K562 (cell line): ENCODE data around the gene RTL10. TPM values are rescaled to one million over a fixed set of nuclear protein-coding genes. Genes with fewer than 3 reads are reported as not detected.
A peak's percentile ranks its signal among the peaks of the same experiment; 100 is the strongest.

Experiments used
- BCLAF1 ChIP-seq, 2 experiments: fragments of 450-650 bp in 1 of 2; IDR thresholded peaks; 2 replicates each; pipeline ENCODE4 v1.6.1; 2011 to 2017; ENCODE audit warnings: low read depth in 2 of 2, antibody characterized with exemption in 1 of 2, borderline replicate concordance in 1 of 2, low read length in 1 of 2, mild to moderate bottlenecking in 1 of 2, mixed read lengths in 1 of 2; ENCODE audit not compliant: control insufficient read depth in 1 of 2
- CEBPZ ChIP-seq: fragments of 150-350 bp; IDR thresholded peaks from 2 replicates; pipeline ENCODE4 v1.6.1; 2014; ENCODE audit warnings: low read depth, mild to moderate bottlenecking, low read length, borderline replicate concordance
- NR0B1 ChIP-seq: fragments of 450-650 bp; IDR thresholded peaks from one replicate; pipeline ENCODE4 v1.6.1; 2018; ENCODE audit warnings: mild to moderate bottlenecking, moderate library complexity; ENCODE audit not compliant: partially characterized antibody
- RBM22 ChIP-seq: fragments of 200-400 bp; formaldehyde crosslinking; IDR thresholded peaks from 2 replicates; pipeline ENCODE4 v1.6.1; 2018; ENCODE audit warnings: low read length, low read depth; ENCODE audit not compliant: poor library complexity, severe bottlenecking
- SFPQ ChIP-seq: fragments of 200-400 bp; formaldehyde crosslinking; IDR thresholded peaks from 2 replicates; pipeline ENCODE4 v1.6.1; 2017; ENCODE audit warnings: mild to moderate bottlenecking, low read depth, low read length, moderate library complexity
- SNIP1 ChIP-seq: fragments of 450-650 bp; IDR thresholded peaks from 2 replicates; pipeline ENCODE4 v1.7.1; 2017; ENCODE audit warnings: low read depth, mild to moderate bottlenecking
- TCF3 ChIP-seq: sonication (generic); formaldehyde crosslinking; IDR thresholded peaks from 2 replicates; pipeline ENCODE4 v1.4.0; 2020; ENCODE audit warnings: mild to moderate bottlenecking, missing genetic modification reagents
- THRAP3 ChIP-seq: fragments of 450-650 bp; IDR thresholded peaks from 2 replicates; pipeline ENCODE4 v1.6.1; 2016; ENCODE audit warnings: mild to moderate bottlenecking, inconsistent platforms, borderline replicate concordance
- TOE1 ChIP-seq, 2 experiments: fragments of 450-650 bp in 1 of 2; sonication (generic) in 1 of 2; formaldehyde crosslinking in 1 of 2; IDR thresholded peaks; 2 replicates each; pipeline versions ENCODE4 v1.7.1 to v1.8.0; 2016 to 2022; ENCODE audit warnings: borderline replicate concordance in 2 of 2, mild to moderate bottlenecking in 2 of 2, antibody characterized with exemption in 1 of 2, inconsistent platforms in 1 of 2, low read depth in 1 of 2, missing genetic modification reagents in 1 of 2, moderate library complexity in 1 of 2
- ZC3H11A ChIP-seq: IDR thresholded peaks from 2 replicates; pipeline ENCODE4 v1.6.1; 2012; ENCODE audit warnings: low read depth, low read length, improper control_type of control experiment
- ZNF197 ChIP-seq: fragments of 200-800 bp; sonication (Bioruptor generic); IDR thresholded peaks from 2 replicates; pipeline ENCODE4 v1.6.1; 2016; ENCODE audit warnings: low read depth, missing genetic modification characterization, missing compliant biosample characterization
- ZNF232 ChIP-seq: sonication (generic); formaldehyde crosslinking; IDR thresholded peaks from 2 replicates; pipeline ENCODE4 v1.8.0; 2022; ENCODE audit warnings: mild to moderate bottlenecking, missing genetic modification reagents
- ZNF347 ChIP-seq: fragments of 450-650 bp; formaldehyde crosslinking; IDR thresholded peaks from 2 replicates; pipeline ENCODE4 v1.4.0; 2020; ENCODE audit warnings: low read depth, mild to moderate bottlenecking, moderate library complexity
- polyA plus RNA-seq, 8 experiments: library from polyadenylated mRNA; depleted of rRNA in 4 of 8; stranded (reverse) in 5 of 8; unstranded in 3 of 8; fragments of >200 nt; fragmentation: Nextera tagmentation in 2 of 8; fragmentation: Illumina TruSeq in 1 of 8; extraction: Ambion mirVana in 2 of 8; extraction: Trizol in 1 of 8; gene quantifications; 2 replicates each; pipeline versions ENCODE4 v1.2.1 to v1.2.3, GENCODE V29; 2011 to 2014; ENCODE audit warnings: inconsistent platforms in 1 of 8, missing spikeins in 1 of 8
- total RNA-seq, 7 experiments: library from RNA; depleted of rRNA in 6 of 7; stranded (reverse); fragments of >200 nt in 6 of 7; fragmentation: Illumina TruSeq in 2 of 7; extraction: Trizol in 2 of 7; gene quantifications; 2 replicates each; pipeline versions ENCODE4 v1.2.1 to v1.2.3, GENCODE V29; 2011 to 2021; ENCODE audit warnings: low replicate concordance in 1 of 7

The RTL10 gene
- total and polyA plus RNA-seq, 9 of the 15 experiments (the other 6 are each of a cell fraction or from before 2014, with no cell fraction given): 19.8 to 75.5 (median 32.5) TPM

- TF ChIP-seq NR0B1 (no peak), RBM22 (no peak), BCLAF1 (IDR thresholded peaks at IDR 0.05; ENCODE audit: borderline replicate concordance in 1 of 2, control insufficient read depth in 1 of 2, low read depth in 2 of 2, low read length in 1 of 2) (no peak), ZNF232 (CRISPR knock-in tag) (no peak), CEBPZ (no peak), SNIP1 (no peak), SFPQ (no peak), ZNF347 (peak; percentile 77; the same call in 1 of the 2 replicates), TCF3 (CRISPR knock-in tag) (no peak), ZC3H11A (no peak), TOE1 (IDR thresholded peaks at IDR 0.05; ENCODE audit: borderline replicate concordance) (no peak), TOE1 (CRISPR knock-in tag; IDR thresholded peaks at IDR 0.05; ENCODE audit: borderline replicate concordance, low read depth) (no peak), THRAP3 (no peak), ZNF197 (CRISPR knock-in tag) (no peak)
Observed at GRCh38 chr22:19855504-19856409, 1.1 kb upstream of the RTL10 start (continued).
